GM13976 (cell line): ENCODE results near the gene ZNF444.

ENCODE experiments used
- DNase-seq: peaks from one replicate; pipeline ENCODE4 v3.0.0; 2012; ENCODE audit warnings: low spot score
- CTCF ChIP-seq: IDR thresholded peaks from 2 replicates; pipeline ENCODE4 v1.5.1; 2012; ENCODE audit warnings: borderline replicate concordance, mild to moderate bottlenecking; ENCODE audit not compliant: insufficient read depth; ENCODE audit errors: extremely low read depth, missing control alignments, control extremely low read depth
- in situ Hi-C: fragments of 300-500 bp; cut with MboI; formaldehyde crosslinking; loops from one replicate; pipeline ENCODE4 v1.12.0; 2022; ENCODE audit warnings: low sequenced_read_pairs, mixed read lengths, inconsistent platforms; ENCODE audit not compliant: unreplicated experiment

Gene ZNF444

GRCh38 chr19:56141417-56141993 lies 418 bp downstream of the ZNF444 start:
- TF ChIP-seq CTCF: no peak
- in situ Hi-C loops: no loop called here
- peak; percentile 36 for DNase-seq

- TF ChIP-seq CTCF: no peak
- no peak for DNase-seq
- in situ Hi-C loops: no loop called here
These were observed 1.1 kb downstream of the ZNF444 start for GRCh38 chr19:56142087-56142787.

GRCh38 chr19:56142897-56143434 lies 1.9 kb downstream of the ZNF444 start:
- in situ Hi-C loops: no loop called here
- DNase-seq: no peak

GRCh38 chr19:56144376-56144775 lies 3.3 kb downstream of the ZNF444 start:
- DNase-seq: no peak
- TF ChIP-seq CTCF: no peak
- in situ Hi-C loops: no loop called here

More at GRCh38 chr19:56142897-56143434, 1.9 kb downstream of the ZNF444 start:
- no peak for TF ChIP-seq CTCF

- in situ Hi-C loops: no loop called here
These were observed 3.7 kb downstream of the ZNF444 start for GRCh38 chr19:56144831-56145230.

GRCh38 chr19:56145698-56146097 lies 4.6 kb downstream of the ZNF444 start:
- in situ Hi-C loops: no loop called here
- no peak for TF ChIP-seq CTCF
- DNase-seq: no peak

More at GRCh38 chr19:56144831-56145230, 3.7 kb downstream of the ZNF444 start:
- no peak for TF ChIP-seq CTCF
- DNase-seq: no peak
